ENCODE measurements around the gene SLC1A4. TPM values are rescaled to one million over a fixed set of nuclear protein-coding genes. Genes with fewer than 3 reads are reported as not detected.

SLC1A4 gene
- total RNA-seq, 6 donors from 2014 or later = 5.2 to 15.2 (median 9.7) TPM

DNA sequence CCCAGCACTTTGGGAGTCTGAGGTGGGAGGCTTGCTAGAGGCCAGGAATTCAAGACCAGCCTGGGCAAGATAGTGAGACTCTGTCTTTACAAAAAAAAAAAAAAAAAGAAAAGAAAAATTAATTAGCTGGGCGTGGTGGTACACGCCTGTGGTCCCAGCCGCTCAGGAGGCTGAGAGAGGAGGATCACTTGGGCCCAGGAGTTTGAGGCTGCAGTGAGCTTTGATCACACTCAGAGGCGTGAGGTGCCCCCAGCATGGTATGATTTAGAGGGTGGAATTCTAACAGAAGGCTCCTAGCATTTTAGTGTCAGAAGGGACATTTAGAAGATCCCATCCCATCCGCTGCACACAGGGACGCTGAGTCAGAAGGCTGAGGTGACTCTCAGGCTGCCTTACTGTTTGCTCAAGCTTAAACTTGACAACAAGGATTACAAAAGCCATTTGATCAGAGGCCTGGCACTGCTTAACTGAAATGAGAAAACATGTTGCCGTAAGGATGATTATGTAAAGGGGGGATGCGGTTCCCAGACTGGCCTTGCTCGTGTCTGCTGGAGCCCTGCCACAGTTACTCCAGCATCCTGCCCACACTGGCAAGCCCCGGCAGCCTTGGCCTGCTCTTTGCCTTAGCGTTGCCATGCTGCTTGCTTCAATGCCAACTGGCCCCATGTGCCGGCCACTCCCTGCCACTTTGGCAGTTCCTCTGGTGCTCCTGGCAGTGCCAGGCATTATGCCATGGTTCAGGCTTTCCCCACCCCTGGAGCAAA lies 45.6 kb upstream of the SLC1A4 start:
- WGBS, 2 donors = 59 to 60% methylated on average over 12 of the region's 12 CpGs
- Histone ChIP-seq H3K4me1 (peaks cover 0 to 10% (median 3%) of the 10 kb centered on the region in 4 donors), H3K27me3 (no peaks in the 10 kb centered on the region), H3K9me3 (no peaks in the 10 kb centered on the region), H3K4me3 (no peak overlapping the region), H3K27ac (peak overlapping the region in 1 of 4 donors; percentile 3), H3K36me3 (no peaks in the 10 kb centered on the region)
- DNase-seq = peak; percentile 26 to 28
- peak in 1 of 2 donors; percentile 23 for ATAC-seq (ENCODE audit: low FRiP score in 2 of 2)
- TF ChIP-seq EP300 (IDR thresholded peaks at IDR 0.05) = no peak
- no peak for TF ChIP-seq POLR2A (IDR thresholded peaks at IDR 0.05)
- TF ChIP-seq, protein P1, sequence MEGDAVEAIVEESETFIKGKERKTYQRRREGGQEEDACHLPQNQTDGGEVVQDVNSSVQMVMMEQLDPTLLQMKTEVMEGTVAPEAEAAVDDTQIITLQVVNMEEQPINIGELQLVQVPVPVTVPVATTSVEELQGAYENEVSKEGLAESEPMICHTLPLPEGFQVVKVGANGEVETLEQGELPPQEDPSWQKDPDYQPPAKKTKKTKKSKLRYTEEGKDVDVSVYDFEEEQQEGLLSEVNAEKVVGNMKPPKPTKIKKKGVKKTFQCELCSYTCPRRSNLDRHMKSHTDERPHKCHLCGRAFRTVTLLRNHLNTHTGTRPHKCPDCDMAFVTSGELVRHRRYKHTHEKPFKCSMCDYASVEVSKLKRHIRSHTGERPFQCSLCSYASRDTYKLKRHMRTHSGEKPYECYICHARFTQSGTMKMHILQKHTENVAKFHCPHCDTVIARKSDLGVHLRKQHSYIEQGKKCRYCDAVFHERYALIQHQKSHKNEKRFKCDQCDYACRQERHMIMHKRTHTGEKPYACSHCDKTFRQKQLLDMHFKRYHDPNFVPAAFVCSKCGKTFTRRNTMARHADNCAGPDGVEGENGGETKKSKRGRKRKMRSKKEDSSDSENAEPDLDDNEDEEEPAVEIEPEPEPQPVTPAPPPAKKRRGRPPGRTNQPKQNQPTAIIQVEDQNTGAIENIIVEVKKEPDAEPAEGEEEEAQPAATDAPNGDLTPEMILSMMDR (IDR thresholded peaks at IDR 0.05) = no peak
- TF ChIP-seq POLR2AphosphoS5 (IDR thresholded peaks at IDR 0.05) = no peak

DNA sequence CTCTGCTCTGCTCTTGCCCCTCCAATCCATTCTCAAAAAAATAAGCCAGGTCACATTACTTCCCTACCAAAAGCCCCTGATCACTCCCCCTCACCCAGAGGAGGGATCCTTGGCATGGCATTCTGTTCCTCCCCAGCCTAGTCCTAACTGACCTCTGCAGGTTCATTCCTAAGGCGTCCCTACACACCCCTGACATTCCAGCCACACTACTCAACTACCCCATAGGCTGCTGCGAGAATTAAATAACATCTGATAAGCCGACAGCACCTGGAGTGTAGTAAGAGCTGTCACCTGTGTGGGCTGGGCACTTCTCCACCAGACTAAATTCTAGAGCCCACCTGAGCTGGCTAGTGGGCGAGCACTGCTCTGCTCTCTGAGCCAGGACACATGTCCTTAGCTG lies 44.7 kb upstream of the SLC1A4 start:
- 82 to 96% methylated on average over 2 to 4 of the region's 4 CpGs for WGBS, 2 donors
- H3K27me3 ChIP-seq = no peaks in the 10 kb centered on the region
- H3K4me3 ChIP-seq = no peak overlapping the region
- H3K27ac ChIP-seq = no peak overlapping the region
- peaks cover 0 to 10% (median 3%) of the 10 kb centered on the region in 4 donors for H3K4me1 ChIP-seq
- ATAC-seq (ENCODE audit: low FRiP score in 2 of 2) (no peak), DNase-seq (no peak)
- H3K36me3 ChIP-seq = no peaks in the 10 kb centered on the region
- no peaks in the 10 kb centered on the region for H3K9me3 ChIP-seq
- TF ChIP-seq, protein P1 (IDR thresholded peaks at IDR 0.05) = no peak
- no peak for TF ChIP-seq EP300 (IDR thresholded peaks at IDR 0.05)
- no peak for TF ChIP-seq POLR2AphosphoS5 (IDR thresholded peaks at IDR 0.05)
- no peak for TF ChIP-seq POLR2A (IDR thresholded peaks at IDR 0.05)

DNA sequence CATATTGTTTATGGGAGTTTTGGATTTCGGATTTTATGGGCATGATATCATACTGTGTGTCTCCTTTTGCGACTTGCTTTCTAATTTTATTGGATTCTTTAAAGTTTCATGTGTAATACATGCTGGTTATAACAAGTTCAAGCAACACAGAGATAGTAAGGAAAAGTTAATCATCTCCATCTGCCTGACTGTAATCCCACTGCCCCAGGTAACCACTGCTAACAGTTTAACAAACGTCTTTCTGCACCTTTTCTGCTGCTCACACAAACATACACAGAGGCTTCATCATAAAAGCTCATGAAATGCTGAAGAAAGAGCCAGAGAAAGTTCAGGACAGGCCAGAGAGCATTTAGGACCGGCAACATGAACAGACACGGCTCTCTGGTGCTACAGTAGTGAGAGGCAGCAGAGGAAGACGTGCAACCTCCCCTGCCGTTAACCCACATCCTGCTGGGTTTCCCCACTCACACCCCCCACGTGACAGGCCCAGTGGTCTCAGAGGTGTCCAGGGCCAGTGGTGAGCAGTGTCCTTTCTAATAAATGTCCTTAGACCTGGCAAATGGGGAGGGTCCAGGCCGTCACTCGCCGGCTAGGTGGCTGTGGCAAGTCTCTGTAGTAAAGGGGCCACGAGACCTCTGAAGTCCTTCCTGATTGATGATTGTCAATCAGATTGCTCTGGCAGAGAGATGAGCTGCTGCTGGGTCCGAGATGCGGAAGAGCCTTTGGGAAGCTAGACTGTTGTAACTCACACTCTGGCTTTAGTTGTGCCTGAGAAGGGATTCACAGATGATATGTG lies 43.0 kb upstream of the SLC1A4 start:
- WGBS, 2 donors = 43 to 54% methylated on average over 8 to 14 of the region's 14 CpGs
- TF ChIP-seq EP300 (IDR thresholded peaks at IDR 0.05) = no peak
- TF ChIP-seq, protein P1 (IDR thresholded peaks at IDR 0.05) = no peak
- TF ChIP-seq POLR2AphosphoS5 (IDR thresholded peaks at IDR 0.05) = no peak
- TF ChIP-seq POLR2A (IDR thresholded peaks at IDR 0.05) = no peak
- Histone ChIP-seq H3K36me3 (no peaks in the 10 kb centered on the region), H3K4me3 (no peak overlapping the region), H3K27ac (peak overlapping the region in 1 of 4 donors; percentile 5), H3K9me3 (no peaks in the 10 kb centered on the region), H3K4me1 (peaks cover 0 to 10% (median 3%) of the 10 kb centered on the region in 4 donors), H3K27me3 (no peaks in the 10 kb centered on the region)
- DNase-seq (peak; percentile 20 to 48), ATAC-seq (ENCODE audit: low FRiP score in 2 of 2) (peak; percentile 39 to 42)

DNA sequence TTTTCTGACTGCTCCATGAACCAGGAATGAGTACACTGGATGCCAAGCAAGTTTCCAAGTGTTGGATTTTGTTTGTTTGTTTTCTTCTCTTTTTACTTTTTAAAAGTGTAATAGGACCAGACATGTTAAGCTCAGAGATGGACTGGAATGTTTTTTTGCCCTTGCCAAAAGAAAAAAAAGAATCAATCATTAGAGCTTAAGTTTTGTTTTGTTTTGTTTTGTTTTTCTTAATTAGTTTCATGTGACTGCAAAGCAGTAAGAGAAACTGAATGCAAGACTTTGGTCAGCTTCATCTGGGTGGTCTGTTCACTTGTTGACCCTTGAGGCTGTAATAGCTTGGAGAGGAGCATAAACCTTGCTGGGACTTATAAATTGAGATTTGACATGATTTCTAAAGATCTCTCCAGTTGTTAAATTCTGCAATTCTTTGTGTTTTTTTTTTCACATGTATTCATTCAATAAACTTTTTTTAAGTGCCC lies 42.4 kb upstream of the SLC1A4 start:
- H3K9me3 ChIP-seq = no peaks in the 10 kb centered on the region
- no peak for ATAC-seq (ENCODE audit: low FRiP score in 2 of 2)
- no peaks in the 10 kb centered on the region for H3K27me3 ChIP-seq
- TF ChIP-seq POLR2AphosphoS5 (IDR thresholded peaks at IDR 0.05) (no peak), EP300 (IDR thresholded peaks at IDR 0.05) (no peak), POLR2A (IDR thresholded peaks at IDR 0.05) (no peak)
- TF ChIP-seq, protein P1 (IDR thresholded peaks at IDR 0.05) = no peak
- H3K27ac ChIP-seq = no peak overlapping the region
- H3K4me1 ChIP-seq = peaks cover 0 to 10% (median 3%) of the 10 kb centered on the region in 4 donors
- no peak overlapping the region for H3K4me3 ChIP-seq
- no peak for DNase-seq
- no peaks in the 10 kb centered on the region for H3K36me3 ChIP-seq
